Parathyroid adenoma (tissue), 2 donors: ENCODE results near the gene MND1.
A peak's percentile ranks its signal among the peaks of the same experiment; 100 is the strongest.

Experiments used
- H2AFZ ChIP-seq: fragments of 300-600 bp; sonication (generic); one replicate; pipeline ENCODE4 v1.7.0; 2017; ENCODE audit warnings: antibody characterized with exemption, mild to moderate bottlenecking
- H3K27ac ChIP-seq: fragments of 300-600 bp; sonication (generic); one replicate; pipeline ENCODE4 v1.7.0; 2017
- H3K27me3 ChIP-seq: fragments of 300-600 bp; sonication (generic); one replicate; pipeline ENCODE4 v1.7.0; 2017; ENCODE audit warnings: low read length; ENCODE audit not compliant: control insufficient read depth, insufficient read depth
- H3K36me3 ChIP-seq: fragments of 300-600 bp; sonication (generic); one replicate; pipeline ENCODE4 v1.7.0; 2017; ENCODE audit warnings: low read length; ENCODE audit not compliant: control insufficient read depth, insufficient read depth
- H3K4me1 ChIP-seq: fragments of 300-600 bp; sonication (generic); one replicate; pipeline ENCODE4 v1.7.0; 2017; ENCODE audit warnings: control low read depth
- H3K4me2 ChIP-seq: fragments of 300-600 bp; sonication (generic); one replicate; pipeline ENCODE4 v1.7.0; 2017; ENCODE audit warnings: low read length
- H3K4me3 ChIP-seq: fragments of 300-600 bp; sonication (generic); one replicate; pipeline ENCODE4 v1.7.0; 2017; ENCODE audit warnings: low read depth, low read length
- H3K79me2 ChIP-seq: fragments of 300-600 bp; sonication (generic); one replicate; pipeline ENCODE4 v1.7.0; 2017; ENCODE audit warnings: control low read depth
- H3K9ac ChIP-seq: fragments of 300-600 bp; sonication (generic); one replicate; pipeline ENCODE4 v1.7.0; 2017; ENCODE audit warnings: mild to moderate bottlenecking
- H3K9me3 ChIP-seq: fragments of 300-600 bp; sonication (generic); one replicate; pipeline ENCODE4 v1.7.0; 2017; ENCODE audit warnings: low read length; ENCODE audit not compliant: control insufficient read depth
- CTCF ChIP-seq: fragments of 300-600 bp; sonication (generic); IDR thresholded peaks from one replicate; pipeline ENCODE4 v1.7.0; 2017; ENCODE audit warnings: antibody characterized with exemption, mild to moderate bottlenecking
- donor health status: primary hyperparathyroidism.

MND1 gene

GRCh38 chr4:153344131-153345011, at the start of gene MND1:
MND1 (plus strand) TSS chr4:153344688; CDS start chr4:153344738, 50 bp downstream.
- H3K4me1 ChIP-seq: no peaks in the 10 kb centered on the region
- peak within 1 kb of the TSS; percentile 60 for H3K4me2 ChIP-seq
- no peaks in the 10 kb centered on the region for H3K9me3 ChIP-seq
- peak within 1 kb of the TSS; percentile 83 for H2AFZ ChIP-seq
- H3K27me3 ChIP-seq: no peaks in the 10 kb centered on the region
- TF ChIP-seq CTCF: peak; percentile 83
- H3K79me2 ChIP-seq: no peaks in the 10 kb centered on the region
- peak within 1 kb of the TSS; percentile 67 for H3K4me3 ChIP-seq
- no peak within 1 kb of the TSS for H3K27ac ChIP-seq
- H3K9ac ChIP-seq: no peak within 1 kb of the TSS
- no peaks in the 10 kb centered on the region for H3K36me3 ChIP-seq

GRCh38 chr4:153295131-153295755, 49.2 kb upstream of the MND1 start:
- Histone ChIP-seq H2AFZ (no peak overlapping the region), H3K4me1 (no peaks in the 10 kb centered on the region), H3K4me2 (no peak overlapping the region), H3K79me2 (no peaks in the 10 kb centered on the region), H3K9me3 (no peaks in the 10 kb centered on the region), H3K9ac (no peak overlapping the region), H3K27me3 (no peaks in the 10 kb centered on the region), H3K36me3 (no peaks in the 10 kb centered on the region), H3K27ac (no peak overlapping the region), H3K4me3 (no peak overlapping the region)
- TF ChIP-seq CTCF: no peak

GRCh38 chr4:153296040-153296823, 48.3 kb upstream of the MND1 start:
- no peaks in the 10 kb centered on the region for H3K4me1 ChIP-seq
- TF ChIP-seq CTCF: no peak
- no peak overlapping the region for H3K4me2 ChIP-seq
- H2AFZ ChIP-seq: no peak overlapping the region
- H3K9me3 ChIP-seq: no peaks in the 10 kb centered on the region
- no peaks in the 10 kb centered on the region for H3K27me3 ChIP-seq
- no peak overlapping the region for H3K4me3 ChIP-seq
- H3K36me3 ChIP-seq: no peaks in the 10 kb centered on the region
- H3K9ac ChIP-seq: no peak overlapping the region
- H3K79me2 ChIP-seq: no peaks in the 10 kb centered on the region
- H3K27ac ChIP-seq: no peak overlapping the region

- Histone ChIP-seq H3K27ac (no peak overlapping the region), H3K79me2 (no peaks in the 10 kb centered on the region), H3K4me1 (no peaks in the 10 kb centered on the region), H3K36me3 (no peaks in the 10 kb centered on the region), H3K27me3 (no peaks in the 10 kb centered on the region), H2AFZ (no peak overlapping the region), H3K4me2 (no peak overlapping the region), H3K4me3 (no peak overlapping the region), H3K9ac (no peak overlapping the region), H3K9me3 (no peaks in the 10 kb centered on the region)
- no peak for TF ChIP-seq CTCF
Observed at GRCh38 chr4:153297116-153297515, 47.4 kb upstream of the MND1 start.
